ENCODE results near the gene DNAJB6. TPM values are rescaled to one million over a fixed set of nuclear protein-coding genes. Genes with fewer than 3 reads are reported as not detected.

Gene DNAJB6
- total RNA-seq, 4 donors from 2014 or later = 152 to 230 (median 185) TPM

DNA sequence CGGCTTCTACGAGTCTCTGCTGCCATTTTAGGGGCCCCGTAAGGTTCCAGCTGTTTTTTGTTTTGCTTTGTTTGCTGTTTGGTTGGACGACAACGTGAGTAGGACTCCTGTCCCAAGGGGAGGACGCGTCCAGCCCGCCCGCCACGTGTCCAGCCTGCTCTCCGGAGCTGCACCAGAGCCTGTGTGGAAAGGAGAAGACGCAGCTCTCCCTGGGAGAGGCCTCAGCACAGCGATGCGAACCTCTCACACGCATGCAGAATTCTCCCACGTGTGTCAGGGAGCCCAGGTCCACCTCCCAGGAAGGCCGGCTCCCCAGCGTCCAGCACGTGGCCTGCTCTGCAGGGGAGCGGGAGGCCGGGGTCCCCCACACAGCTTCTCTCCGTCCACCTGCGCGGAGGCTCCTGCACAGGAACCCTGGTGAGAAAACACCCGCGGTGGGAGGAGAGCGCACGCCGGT lies 36.4 kb upstream of the DNAJB6 start:
- TF ChIP-seq POLR2A (IDR thresholded peaks at IDR 0.05) (no peak), POLR2AphosphoS5 (IDR thresholded peaks at IDR 0.05) (no peak), EP300 (IDR thresholded peaks at IDR 0.05) (no peak)
- TF ChIP-seq, protein P1, sequence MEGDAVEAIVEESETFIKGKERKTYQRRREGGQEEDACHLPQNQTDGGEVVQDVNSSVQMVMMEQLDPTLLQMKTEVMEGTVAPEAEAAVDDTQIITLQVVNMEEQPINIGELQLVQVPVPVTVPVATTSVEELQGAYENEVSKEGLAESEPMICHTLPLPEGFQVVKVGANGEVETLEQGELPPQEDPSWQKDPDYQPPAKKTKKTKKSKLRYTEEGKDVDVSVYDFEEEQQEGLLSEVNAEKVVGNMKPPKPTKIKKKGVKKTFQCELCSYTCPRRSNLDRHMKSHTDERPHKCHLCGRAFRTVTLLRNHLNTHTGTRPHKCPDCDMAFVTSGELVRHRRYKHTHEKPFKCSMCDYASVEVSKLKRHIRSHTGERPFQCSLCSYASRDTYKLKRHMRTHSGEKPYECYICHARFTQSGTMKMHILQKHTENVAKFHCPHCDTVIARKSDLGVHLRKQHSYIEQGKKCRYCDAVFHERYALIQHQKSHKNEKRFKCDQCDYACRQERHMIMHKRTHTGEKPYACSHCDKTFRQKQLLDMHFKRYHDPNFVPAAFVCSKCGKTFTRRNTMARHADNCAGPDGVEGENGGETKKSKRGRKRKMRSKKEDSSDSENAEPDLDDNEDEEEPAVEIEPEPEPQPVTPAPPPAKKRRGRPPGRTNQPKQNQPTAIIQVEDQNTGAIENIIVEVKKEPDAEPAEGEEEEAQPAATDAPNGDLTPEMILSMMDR (IDR thresholded peaks at IDR 0.05) = no peak

DNA sequence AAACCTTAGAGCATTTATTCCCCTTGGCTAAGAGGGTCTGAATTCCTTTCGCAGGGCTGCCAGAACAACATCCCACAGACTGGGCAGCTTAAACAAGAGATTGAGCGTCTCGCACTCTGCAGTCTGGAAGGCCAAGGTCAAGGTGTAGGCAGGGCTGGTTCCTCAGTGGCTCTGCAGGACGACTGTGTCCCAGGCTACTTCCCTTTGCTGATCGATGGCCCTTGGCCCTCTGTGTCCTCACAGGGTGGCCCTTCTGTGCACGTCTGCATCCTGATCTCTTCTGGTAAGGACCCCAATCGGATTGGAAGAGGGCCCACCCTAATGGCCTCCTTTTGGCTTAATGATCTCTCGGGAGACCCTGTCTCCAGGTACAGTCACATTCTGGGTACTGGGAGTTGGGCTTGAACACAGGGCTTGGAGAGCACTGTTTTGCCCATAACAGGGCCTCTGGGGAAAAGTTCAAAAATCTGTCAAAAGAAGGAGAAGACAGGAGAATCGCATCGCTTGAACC lies 35.1 kb upstream of the DNAJB6 start:
- WGBS = 78% methylated on average over 10 of the region's 10 CpGs

More for the DNA sequence above, 36.4 kb upstream of the DNAJB6 start:
- Histone ChIP-seq H3K27ac (peak overlapping the region; percentile 72), H3K36me3 (no peaks in the 10 kb centered on the region), H3K27me3 (no peaks in the 10 kb centered on the region), H3K9me3 (no peaks in the 10 kb centered on the region), H3K4me1 (peaks cover 22% of the 10 kb centered on the region), H3K4me3 (peak overlapping the region; percentile 22)
- 52% methylated on average over 13 of the region's 29 CpGs for WGBS
- no peak for DNase-seq (ENCODE audit: low spot score in 2 of 2)

DNA sequence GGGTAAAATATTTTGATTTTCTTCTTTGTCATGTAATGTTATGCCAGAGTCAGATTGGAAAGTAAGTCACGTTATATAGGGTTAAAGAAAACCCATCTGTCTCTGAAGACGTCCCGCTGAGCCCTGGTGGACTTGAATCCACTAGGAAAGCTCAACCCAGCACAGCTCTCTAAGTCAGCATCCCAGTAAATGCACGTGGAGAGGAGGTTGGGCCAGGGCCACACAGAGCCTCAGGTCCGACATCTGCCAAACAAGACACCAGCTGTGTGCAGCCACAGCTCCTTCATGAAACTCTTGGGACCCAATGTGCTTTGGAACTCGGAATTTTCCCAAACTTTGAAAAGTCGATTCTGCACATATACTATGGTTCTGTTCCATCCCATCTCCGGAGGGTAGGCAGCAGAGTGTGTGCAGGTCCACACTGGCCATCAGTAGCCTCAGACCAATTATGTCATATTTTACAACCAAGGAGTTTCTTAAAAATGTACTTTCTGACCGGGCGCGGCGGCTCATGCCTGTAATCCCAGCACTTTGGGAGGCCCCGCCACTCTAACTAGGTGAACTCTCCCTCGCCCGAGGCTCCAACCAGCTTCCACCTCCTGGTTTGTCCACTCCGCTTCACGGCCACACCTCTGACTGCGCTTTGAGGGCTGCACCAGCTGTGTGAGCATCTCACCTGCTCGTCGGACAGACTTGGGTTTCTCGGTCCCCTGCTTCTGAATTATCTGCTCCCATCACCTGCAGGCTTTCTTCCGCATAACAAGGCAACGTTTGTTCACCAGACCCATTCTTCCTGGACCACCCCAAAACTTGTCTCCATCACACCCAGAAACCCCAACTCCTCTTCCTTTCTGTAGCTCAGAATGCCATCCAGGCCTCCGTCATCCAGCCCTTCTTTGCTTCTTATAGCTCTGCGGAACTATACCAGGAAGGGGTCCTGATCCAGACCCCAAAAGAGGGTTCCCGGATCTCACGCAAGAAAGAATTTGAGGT lies 29.7 kb upstream of the DNAJB6 start:
- Histone ChIP-seq H3K27ac (no peak overlapping the region), H3K36me3 (no peaks in the 10 kb centered on the region), H3K4me3 (no peak overlapping the region), H3K27me3 (no peaks in the 10 kb centered on the region), H3K9me3 (no peaks in the 10 kb centered on the region), H3K4me1 (peaks cover 18% of the 10 kb centered on the region)
- no peak for TF ChIP-seq POLR2A (IDR thresholded peaks at IDR 0.05)
- TF ChIP-seq EP300 (IDR thresholded peaks at IDR 0.05) = no peak
- no peak for TF ChIP-seq POLR2AphosphoS5 (IDR thresholded peaks at IDR 0.05)
- TF ChIP-seq, protein P1 (IDR thresholded peaks at IDR 0.05) = no peak
- DNase-seq (ENCODE audit: low spot score in 2 of 2) = no peak
- WGBS = 82% methylated on average over 27 of the region's 27 CpGs

More for the DNA sequence above, 35.1 kb upstream of the DNAJB6 start:
- TF ChIP-seq EP300 (IDR thresholded peaks at IDR 0.05) (no peak), POLR2A (IDR thresholded peaks at IDR 0.05) (no peak), POLR2AphosphoS5 (IDR thresholded peaks at IDR 0.05) (no peak)
- TF ChIP-seq, protein P1 (IDR thresholded peaks at IDR 0.05) = no peak
- no peak overlapping the region for H3K4me3 ChIP-seq
- no peaks in the 10 kb centered on the region for H3K36me3 ChIP-seq
- H3K27ac ChIP-seq = peak overlapping the region; percentile 64
- no peaks in the 10 kb centered on the region for H3K27me3 ChIP-seq
- DNase-seq (ENCODE audit: low spot score in 2 of 2) = no peak
- no peaks in the 10 kb centered on the region for H3K9me3 ChIP-seq
- peaks cover 22% of the 10 kb centered on the region for H3K4me1 ChIP-seq

DNA sequence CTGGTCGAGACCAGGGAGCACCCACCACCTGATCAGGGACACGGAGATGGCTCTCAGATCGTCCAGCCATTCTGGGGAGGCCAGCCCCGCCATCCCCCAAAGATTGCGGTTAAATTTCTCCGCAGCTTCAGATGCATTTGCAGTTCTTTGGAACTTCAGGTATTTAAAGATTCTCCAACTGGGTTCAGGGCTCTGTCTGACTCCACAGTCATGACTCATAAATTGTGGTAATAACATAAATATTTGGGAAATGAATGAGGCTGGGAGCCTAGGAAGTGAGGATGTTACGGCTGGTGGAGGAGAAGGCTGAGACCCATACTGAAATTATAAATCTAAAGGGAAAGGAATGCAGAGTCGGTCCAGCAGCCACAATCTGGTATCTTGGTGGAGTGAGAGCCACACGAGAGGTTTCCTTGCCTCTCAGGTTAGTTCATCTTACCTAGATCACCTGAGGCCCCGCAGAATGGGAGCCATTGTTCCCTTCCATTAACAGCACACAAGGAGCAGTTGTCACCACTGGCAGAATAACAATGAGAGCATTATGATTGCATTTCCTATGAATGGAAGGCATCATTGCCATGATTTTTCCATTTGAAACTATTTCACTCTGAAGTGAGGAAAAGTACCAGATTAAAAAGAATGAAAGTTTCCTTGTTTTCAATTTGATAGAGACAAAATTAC lies 26.7 kb upstream of the DNAJB6 start:
- H3K36me3 ChIP-seq = no peaks in the 10 kb centered on the region
- peaks cover 17% of the 10 kb centered on the region for H3K4me1 ChIP-seq
- TF ChIP-seq POLR2AphosphoS5 (IDR thresholded peaks at IDR 0.05) (no peak), POLR2A (IDR thresholded peaks at IDR 0.05) (no peak), EP300 (IDR thresholded peaks at IDR 0.05) (no peak)
- TF ChIP-seq, protein P1 (IDR thresholded peaks at IDR 0.05) = no peak
- no peaks in the 10 kb centered on the region for H3K27me3 ChIP-seq
- DNase-seq (ENCODE audit: low spot score in 2 of 2) = no peak
- no peaks in the 10 kb centered on the region for H3K9me3 ChIP-seq
- peak overlapping the region; percentile 67 for H3K27ac ChIP-seq
- WGBS = 67% methylated on average over 10 of the region's 10 CpGs
- H3K4me3 ChIP-seq = no peak overlapping the region

All from suprapubic skin (tissue), 4 donors.